GM12801 (cell line): Measurements from ENCODE around the gene MAN1C1.

ENCODE experiments used
- CTCF ChIP-seq: IDR thresholded peaks from one replicate; pipeline ENCODE4 v1.5.1; 2011; ENCODE audit warnings: control low read depth; ENCODE audit not compliant: insufficient read length; ENCODE audit errors: extremely low read depth

The MAN1C1 gene

GRCh38 chr1:25732821-25733220, 116.2 kb downstream of the MAN1C1 start:
- no peak for TF ChIP-seq CTCF

DNA sequence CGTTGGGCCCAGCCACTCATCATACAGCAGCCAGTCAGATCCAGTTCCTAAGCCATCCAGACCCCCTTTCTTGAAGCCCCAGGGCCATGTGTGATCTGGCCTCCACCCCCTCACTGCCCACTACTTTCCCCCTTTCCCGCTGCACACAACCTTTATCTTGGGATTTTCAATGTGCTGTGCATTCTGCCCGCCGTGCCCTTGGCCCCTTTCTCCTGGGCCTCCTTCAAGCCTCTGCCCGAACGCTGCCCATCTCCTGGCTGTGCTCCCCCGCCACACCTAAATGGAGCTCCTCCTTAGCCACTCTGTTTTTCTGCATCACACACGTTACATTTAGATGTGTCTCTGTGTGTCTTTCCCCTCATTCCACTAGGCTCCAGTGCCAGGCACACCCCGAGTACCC, 116.7 kb downstream of the MAN1C1 start:
- no peak for TF ChIP-seq CTCF

DNA sequence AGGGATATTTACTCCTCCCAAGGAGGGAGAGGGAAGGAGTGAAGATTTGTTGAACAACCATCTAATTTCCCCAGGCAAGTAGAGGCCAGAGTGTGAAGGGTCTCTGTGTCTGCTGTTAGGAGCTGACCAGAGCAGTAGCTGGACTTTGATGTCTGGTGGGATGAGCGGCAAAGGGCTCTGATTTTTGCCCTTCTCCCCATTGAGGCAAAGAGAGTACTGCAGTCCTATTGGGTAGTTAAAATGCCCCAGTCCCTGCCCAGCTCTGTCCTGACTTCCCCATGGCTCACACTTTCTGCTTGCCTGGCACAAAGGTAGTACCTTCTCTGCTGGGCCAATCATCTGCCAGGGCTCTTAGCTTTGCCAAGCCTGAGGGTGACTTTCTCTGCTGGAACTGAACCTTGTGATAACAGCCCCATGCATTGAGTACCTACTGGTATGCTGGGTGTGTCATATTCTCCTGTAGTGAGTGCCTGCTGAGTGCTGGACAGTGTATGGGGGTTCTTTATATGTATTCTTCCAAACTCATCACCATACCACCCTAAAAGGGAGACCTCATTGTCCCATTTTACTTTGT, 119.5 kb downstream of the MAN1C1 start:
- no peak for TF ChIP-seq CTCF

DNA sequence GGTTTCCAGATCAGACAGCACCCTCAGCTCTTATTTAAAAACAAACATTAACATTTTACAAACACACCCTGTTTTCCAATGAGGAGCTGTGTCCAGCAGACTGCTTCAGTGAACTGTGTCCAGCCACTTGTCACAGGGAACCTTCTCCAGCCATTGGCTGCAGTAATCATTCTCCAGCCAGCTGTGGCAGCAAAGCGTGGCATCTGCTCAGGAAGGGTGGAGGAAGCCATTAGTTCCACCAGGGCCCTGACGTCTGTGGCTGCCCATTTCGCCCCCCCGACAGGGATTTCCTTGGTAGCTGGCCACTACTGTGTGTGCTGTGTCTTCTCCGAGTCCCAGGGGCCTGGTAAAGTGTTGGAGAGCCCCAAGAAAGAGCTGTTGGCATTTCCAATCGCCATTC, 120.5 kb downstream of the MAN1C1 start:
- no peak for TF ChIP-seq CTCF

GRCh38 chr1:25738499-25738898, 121.9 kb downstream of the MAN1C1 start:
- TF ChIP-seq CTCF: no peak

GRCh38 chr1:25739341-25739740, 122.8 kb downstream of the MAN1C1 start:
- TF ChIP-seq CTCF: no peak

- TF ChIP-seq CTCF: no peak
Measured at GRCh38 chr1:25740071-25740470, 123.5 kb downstream of the MAN1C1 start.
